Lung microvascular endothelial cell (primary cell): ENCODE measurements around the gene PPM1H. TPM values are rescaled to one million over a fixed set of nuclear protein-coding genes. Genes with fewer than 3 reads are reported as not detected.
A peak's percentile ranks its signal among the peaks of the same experiment; 100 is the strongest.

Source experiments
- DNase-seq, 2 donors: peaks; one replicate each; pipeline versions ENCODE4 v3.0.0 to v3.0.0-alpha.2; 2010; ENCODE audit warnings: low read depth in 2 of 2
- total RNA-seq: library from RNA; depleted of rRNA; stranded (reverse); fragments of >200 nt; gene quantifications from 2 replicates; pipeline ENCODE4 v1.2.1, GENCODE V29; 2014

The PPM1H gene
- total RNA-seq, 1 donor from 2014 or later = 0.40 TPM

DNA sequence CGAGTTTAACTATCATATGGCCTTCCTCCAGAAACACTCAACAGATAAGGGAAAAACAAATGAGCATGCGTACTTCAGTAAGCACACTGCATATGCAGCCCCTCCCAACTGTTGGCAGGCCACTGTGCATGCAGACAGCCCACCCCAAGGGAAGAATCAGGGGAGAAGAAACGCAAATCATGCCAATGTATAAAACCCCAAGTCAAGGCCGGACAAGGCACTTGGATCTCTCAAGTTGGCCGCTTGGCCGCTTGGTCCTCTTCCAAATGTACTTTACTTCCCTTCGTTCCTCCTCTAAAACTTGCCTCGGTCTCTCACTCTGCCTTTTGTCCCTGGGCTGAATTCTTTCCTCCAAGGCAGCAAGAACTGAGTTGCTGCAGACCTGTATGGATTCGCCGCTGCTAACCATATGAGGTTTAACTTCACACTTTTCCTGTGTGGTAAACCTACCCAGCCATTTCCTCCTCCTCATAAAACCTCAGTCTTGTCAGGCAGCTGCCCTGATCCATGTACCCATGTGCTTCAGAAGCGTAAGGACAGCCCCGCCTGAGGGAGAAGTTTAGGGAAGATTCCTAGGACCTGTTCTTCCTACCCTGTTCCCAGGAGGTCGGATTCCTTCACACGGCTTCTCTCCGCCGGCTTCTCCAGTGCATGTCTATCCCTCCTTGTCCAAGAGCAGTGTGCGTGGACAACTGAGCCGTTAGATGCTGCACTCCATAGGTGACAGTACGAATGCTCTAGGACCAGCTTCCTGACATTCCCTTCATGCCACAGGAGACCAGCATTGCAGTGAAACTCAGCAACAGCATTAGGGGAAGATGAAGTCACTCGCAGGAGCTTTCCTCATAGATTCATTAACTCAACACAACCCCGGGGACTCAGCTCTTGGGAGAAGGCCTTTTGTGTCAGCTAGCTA lies 280.4 kb downstream of the PPM1H start:
- no peak for DNase-seq

DNA sequence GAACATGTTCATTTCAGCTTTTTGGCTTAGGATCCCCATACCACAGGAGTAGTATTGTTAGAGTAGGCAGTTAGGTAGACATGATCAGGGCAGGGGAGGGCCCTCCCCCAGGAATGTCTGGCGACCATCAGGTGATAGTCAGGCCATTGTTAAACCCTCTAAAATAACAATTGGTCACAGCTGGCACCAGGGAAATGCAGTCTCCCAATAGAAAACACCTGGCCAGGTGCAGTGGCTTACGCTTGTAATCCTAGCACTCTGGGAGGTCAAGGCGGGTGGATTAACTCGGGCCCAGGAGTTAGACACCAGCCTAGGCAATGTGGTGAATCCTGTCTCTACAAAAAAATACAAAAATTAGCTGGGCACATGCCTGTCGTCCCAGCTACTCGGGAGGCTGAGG lies 281.2 kb downstream of the PPM1H start:
- DNase-seq = no peak

DNA sequence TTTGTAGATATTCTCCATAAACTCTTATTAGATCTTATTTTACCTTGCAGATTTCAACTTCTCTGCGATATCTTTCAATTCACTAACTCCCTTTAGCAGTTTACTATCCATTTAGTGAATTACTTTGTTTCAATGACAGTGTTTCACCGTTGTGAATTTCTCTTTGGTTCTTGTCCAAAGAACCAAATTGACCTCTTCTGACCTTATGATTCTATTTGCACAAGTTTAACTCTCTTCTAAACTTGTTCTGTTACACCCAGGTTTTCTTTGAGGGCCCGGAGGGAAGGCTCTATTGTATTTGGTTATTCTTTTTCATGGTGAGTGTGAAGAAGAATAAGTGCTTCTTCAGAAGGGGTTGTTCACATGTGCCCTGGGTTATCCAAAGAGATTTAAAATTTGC lies 281.6 kb downstream of the PPM1H start:
- DNase-seq = no peak

DNA sequence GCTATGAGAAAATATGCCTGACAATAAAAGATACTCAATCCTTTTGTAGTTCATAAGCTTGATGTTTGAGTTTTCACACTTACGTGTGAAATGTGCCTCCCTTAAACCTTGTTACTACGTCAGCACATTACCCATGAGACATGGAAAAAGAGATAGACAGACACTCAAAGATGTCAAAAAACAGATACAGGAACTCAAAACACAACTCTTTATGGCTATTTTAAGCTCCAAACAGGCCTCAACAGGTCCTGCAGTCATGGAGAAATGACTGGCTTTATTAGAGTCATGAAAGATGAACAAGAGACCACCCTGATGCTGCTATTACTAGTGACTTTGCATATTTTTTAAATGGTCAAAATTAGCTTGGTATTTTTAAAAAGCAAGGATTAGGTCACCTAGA lies 283.8 kb downstream of the PPM1H start:
- no peak for DNase-seq

DNA sequence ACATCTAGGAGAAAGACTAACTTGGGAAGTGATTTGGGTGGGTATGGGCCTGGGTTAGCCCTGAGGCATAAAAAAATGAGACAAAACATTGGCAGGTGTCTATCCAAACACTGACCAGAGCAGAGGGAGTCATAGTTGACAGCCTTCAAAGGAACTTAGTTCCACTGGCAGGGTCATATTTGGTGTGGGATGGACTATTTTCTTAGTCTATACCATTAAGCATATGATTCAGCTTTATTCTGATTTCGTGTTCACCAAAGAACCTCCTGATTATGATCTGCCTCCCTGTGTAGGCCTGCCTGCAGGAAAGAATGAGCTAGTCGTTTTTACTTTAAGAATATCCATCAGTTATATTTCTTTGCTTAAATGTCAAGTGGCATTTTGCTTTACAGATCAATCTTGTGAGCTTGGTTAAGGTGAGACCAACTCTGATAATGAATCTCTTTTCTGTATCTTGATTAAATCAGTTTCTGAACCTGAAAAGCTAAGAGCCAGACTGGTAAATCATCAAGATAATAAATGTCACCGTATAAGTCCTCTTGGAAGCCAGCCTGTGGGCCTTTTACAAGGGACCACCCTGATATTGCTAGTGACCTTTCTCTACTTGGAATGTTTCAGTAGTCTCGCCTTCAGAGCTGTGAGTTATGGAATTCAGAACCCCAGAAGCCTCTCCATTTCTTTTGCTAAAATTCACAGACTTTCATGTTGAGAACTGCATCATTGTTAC lies 285.4 kb downstream of the PPM1H start:
- DNase-seq = no peak

DNA sequence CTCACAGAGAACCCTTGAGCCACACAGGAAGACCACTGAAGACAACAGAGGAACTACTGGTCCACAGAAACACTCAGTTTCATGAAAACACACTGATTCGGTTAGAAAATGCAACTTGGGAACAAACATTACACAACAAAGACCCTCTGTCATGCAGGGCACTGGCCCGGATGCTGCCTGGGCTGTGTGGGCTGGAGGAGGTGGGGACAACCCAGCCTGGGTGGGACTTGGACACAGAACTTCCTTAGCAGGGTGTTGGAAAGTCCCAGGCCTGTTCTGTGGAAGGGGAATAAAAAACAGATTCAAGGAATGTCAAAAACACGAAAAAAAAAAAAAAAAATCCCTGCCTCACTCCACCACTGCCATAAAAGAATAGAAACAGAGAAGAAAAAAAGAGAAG lies 287.4 kb downstream of the PPM1H start:
- DNase-seq = peak in 1 of 2 donors; percentile 11

DNA sequence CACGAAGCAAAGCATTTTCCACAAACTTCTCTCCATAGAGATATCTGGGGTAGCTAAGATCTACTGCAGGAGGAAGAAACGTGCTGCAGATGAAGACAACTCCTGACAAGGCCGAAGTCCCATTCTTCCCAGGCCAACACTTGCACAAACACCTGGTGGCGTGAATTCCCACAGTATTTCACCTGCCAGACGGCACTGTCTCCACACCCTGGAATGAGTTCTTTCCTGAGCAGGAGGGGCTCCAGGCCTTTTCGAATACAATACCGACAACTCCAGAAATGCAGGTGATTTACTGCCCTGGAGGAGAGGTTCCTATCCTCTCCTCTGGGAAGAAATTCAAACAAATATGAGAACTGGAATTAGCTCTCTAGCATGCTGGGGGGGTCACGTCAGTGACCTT lies 288.4 kb downstream of the PPM1H start:
- DNase-seq = no peak

DNA sequence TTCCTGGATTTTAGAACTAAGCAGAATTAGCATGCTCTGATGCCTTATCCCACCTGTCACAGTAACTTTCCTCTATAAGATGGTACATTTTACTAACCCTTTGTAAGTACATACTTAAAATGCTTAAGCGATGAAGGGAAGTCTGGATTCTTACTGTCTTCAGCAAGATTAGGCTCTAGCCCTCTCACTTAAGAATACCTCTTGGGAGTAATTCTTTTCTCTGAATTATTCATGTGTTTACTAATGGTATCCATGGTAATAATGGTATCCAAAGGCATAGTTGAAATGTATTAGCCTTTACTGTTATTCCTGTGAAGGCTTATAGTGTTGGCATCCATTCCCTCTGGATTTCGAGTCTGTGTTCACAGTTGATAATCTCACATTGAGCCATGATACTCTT lies 291.5 kb downstream of the PPM1H start:
- no peak for DNase-seq

DNA sequence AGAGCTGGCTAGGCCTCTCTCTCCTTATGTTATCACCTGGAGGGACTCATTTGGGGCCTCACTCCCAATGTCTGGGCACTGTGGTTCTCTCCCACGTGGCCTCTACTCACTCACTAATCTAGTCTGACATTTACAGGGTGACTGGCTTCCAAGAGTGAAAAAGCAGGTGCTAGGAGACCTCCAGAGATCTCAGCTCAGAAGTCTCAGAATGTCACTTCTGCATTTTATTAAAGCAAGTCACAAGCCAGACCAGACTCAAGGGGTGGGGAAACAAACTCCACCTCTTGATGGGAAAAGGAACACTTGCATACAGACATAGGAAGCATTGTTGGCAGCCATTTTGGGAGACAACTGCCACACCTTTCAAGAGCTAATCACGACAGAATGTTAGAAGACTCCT lies 292.5 kb downstream of the PPM1H start:
- DNase-seq = no peak

DNA sequence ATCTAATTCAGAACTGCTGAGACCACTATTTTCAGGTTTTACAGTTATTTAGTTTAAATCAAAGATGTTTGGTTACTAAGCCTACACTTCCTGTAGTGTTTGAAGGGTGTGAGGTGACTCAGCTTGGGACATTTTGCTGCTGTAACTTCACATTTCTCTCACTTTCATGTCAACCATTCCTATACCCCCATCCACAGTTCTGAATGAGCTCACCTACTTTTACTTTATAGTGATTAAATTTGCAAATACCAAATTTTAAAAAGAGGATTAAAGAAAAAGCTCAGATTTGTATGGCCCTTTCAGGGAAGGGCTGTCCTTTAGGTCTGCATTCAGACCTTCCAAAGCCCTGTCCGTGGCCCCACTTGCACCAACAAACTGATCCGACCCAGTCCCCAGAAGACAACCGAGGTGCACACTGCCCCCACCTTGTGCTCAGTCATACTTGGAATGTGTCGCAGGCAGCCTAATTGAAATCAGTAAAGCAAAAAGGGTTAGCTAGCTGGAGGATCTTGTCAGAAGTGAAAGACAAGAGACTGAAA lies 294.0 kb downstream of the PPM1H start:
- DNase-seq = peak; percentile 31 to 88

DNA sequence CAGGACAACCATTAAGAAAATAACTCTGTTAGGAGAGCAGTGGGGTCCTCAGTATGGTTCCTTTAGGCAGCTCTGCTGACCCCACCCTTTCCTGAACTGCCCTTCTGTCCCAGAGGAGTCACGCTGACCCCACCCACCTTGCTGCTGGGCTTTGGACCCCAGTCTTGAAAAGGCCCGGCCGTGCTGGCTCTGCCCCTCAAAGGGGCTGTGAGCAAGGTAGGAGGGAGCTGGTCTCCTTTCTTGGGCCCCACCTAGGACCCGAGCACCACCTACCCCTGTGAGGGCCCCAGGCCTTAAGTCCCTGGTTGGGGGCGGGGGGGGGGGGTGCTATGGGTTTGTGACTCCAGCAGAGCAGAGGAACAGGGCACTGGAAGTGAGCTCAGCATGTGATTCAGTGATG lies 297.3 kb downstream of the PPM1H start:
- DNase-seq = no peak

DNA sequence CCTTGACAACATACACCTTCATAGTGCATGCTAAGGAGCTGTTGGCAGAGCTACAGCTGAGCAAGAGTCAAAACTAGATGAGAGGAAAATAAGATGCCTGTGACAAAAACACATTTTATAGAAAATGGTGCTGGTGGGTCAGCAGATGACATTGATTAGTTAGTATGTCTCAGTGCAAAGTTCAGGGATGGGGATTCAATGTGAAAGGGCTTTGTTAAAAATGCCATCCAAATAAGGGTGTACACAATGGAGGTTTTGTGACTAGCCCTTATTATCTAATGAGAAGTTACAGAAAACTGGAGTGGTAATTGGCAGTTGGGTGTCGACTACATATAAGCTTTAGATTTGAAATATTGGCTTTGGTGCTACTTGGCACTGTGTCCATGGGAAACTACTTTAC lies 299.3 kb downstream of the PPM1H start:
- no peak for DNase-seq

DNA sequence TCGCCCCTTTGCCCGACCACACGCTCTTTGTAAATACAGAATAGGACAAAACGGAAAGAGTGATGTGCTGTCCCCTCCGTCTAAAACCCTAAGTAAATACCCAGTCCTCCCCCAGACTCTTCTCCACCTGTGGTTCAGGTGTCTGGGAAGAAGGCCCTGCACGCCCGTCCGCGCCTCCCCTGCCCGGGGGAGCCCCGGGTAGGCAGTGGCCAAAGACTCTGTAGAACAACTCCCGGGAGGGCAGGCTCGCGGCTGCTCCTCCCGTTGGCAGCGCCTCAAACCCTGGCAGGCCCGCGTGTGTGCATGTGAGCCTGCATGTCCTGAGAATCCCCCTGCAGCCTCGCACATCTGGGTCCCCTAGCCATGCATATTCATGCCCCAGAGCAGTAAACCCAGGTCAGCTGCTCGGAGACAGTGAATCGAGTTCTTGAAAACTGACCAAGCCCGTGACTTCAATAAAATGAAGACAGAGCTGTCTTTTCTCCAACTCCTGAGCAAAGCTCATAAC lies 302.5 kb downstream of the PPM1H start:
- DNase-seq = peak; percentile 23 to 28

DNA sequence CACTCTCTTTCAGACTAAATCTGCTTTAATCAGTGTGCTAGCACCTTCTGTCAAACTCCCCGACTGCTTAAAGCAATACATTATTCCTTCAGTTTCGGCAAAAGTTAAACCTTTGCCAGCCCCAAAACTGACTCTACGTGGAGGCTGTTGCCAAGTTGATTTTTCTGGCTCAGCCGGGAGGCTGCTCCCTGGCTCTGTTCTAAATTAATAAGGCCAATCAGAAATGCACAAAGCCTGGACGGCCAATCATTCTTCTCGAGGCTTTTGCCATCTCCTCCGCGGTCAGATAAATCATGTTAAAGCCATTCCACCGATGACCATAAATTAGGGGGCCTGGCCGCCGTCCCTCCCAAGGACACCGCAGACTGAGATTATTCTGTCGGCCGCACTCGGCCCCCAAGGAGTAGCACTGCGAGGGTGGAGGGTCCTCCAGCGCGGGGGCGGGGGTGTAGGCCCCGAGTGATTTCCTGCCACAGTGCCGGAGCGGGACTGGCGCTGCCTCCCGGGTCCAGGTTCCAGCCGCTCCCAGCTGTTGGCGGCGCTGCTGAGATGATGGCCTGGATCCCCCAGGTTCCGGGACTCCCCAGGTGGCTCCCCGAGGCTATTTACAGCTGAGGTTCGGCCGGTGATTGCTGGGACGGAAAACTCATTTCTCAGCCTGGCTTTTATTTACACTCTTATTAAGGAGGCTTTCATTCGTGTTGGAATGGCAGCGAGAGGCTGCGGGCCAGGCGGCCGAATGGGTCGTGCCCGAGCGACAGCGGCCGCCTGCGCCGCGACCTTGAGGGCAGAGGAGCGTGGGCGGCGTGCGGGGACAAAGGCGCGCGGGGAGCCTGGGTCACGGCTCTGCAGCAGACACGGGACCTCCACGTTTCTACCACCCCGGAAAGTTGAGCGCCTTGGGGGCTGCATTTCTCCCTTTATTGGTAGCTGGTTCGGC lies 303.2 kb downstream of the PPM1H start:
- peak; percentile 57 to 74 for DNase-seq

DNA sequence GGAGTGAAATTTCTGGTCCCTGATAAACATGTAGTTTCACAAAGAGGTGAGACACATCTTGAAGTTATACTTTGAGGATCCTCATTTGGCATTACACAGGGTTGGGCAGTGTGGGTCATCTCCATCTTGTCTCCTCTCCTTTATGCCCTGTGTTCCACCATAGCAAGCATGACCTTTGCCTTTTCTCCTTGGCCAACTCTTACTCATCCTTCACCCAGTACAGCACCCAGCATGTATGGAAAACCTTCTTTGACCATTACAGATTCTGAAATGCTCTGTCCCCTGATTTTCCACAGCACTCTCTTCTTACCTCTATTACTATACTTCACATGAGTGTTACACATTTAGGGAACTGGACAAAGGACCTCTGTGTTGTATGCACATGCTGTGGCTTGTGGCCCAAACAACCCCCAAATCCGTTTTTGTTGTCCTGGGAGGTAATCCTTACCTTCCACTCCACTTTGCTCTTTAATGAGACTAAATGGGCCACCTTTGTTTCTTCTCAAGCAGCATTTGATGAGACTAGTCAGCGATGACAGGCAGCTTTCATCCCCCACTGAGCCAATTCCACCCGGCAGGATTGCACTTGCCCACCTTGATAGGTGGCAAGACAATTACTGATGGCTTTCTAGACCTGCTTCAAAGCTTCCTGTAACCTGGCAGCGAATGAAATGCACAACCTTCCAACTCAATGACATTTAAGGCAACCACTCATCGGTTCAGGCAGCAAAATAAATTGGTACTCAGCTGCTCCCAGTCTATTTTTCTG lies 304.8 kb downstream of the PPM1H start:
- no peak for DNase-seq

DNA sequence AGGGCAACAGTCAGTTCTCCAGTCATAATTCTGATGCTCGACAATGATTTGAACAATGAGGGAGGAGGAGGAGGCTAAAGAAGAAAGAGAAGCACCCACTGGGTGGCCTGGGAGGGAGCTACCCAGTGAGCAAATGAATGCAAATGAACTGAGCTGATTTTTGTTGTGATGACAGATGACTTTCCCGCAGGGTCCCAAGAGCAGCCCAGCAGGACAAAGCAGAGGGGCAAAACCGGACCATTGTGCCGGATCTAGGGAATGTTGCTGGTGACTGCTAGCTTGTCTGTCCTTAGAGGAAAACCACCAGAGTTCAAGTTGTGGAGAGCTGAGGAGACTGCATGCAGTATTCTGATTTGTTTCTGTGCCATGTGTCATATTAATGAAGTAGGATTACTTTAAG lies 305.5 kb downstream of the PPM1H start:
- DNase-seq = no peak

DNA sequence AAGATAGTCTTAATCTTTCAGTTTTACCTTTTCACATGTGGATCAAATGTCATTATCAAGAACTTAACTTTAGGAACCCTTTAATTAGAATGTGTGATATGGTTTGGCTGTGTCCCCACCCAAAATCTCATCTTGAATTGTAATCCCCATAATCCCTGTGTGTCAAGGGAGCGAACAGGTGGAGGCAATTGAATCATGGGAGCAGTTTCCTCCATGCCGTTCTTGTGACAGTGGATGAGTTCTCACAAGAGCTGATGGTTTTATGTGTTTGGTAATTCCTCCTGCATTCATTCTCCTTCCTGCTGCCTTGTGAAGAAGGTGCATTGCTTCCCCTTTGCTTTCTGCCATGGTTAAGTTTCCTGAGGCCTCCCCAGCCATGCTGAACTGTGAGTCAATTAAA lies 307.8 kb downstream of the PPM1H start:
- DNase-seq = no peak

DNA sequence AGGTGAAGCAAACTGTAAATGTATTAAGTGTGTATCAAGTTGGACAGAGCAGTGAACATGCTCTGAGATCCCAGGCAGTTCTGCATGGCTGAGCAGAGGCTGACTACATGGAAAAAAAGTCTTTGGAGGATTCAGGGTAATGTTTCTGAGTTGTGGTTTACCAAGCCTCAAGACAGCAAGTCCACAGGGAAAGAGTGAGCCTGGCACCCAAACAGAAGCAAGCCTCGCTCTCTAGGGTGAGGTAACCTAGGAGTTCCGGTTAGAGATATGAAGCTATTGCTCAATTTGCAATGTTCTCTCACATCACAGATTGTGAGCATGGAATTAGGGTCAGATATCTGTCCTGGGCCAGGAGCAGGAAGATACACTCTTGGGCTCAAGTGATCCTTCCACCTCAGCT lies 309.7 kb downstream of the PPM1H start:
- no peak for DNase-seq

DNA sequence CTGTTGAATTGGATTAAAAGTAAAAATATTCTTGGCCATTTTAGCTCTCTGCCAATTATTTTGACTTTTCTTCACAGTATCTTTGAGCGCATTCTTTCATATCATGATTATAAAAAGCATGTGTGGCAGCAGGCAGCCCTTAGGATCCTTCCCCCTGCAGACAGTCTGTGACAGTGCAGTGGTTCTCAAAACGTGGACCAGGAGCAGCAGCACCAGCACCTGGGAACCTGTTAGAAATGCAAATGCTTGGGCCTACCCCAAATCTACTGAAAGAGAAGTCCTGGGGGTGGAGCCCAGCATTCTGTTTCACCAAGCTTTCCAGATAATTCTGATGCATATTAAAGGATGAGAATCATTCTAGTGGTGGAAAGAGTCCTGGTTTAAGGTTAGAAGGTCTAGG lies 312.8 kb downstream of the PPM1H start:
- DNase-seq = no peak

DNA sequence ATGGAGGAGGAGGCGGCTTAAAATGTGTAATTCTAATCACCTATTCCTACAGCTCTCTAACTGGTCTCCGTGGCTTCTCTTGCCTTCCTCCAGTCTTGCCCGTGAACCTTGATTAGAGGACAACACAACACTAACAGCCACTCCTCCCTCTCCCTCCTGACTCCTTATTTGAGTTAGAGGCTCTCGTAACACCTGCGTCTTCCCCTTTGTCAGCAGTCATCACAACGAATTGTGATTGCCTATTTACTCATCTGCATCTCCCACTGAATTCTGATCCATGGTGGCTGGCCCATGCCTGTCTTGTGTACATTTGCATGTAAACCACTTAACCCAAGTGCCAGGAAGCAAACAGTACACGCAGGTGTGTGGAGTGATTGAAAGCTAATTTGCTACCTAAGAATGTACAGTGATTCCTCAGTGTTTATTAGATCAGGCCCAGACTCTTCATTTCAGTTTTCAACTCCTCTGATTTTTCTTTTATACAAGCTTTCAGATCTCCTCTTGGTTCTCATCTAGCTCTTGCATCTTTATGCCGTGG lies 313.8 kb downstream of the PPM1H start:
- DNase-seq = no peak
